NCI-H526 treated with DMSO at 0.1 percent for 48 hours (cell line): Measurements from ENCODE around the gene TRIM69.
A peak's percentile ranks its signal among the peaks of the same experiment; 100 is the strongest.
"Not testable (repeated sequence)": the region's sequence is repeated elsewhere in the genome, so short reads cannot be mapped to it uniquely, and the experiment has no call there.

Experiments
- DNase-seq: peaks from one replicate; lab custom pipeline; 2025; lab: John Stamatoyannopoulos, UW

The TRIM69 gene

GRCh38 chr15:44715797-44716334 lies 20.5 kb upstream of the TRIM69 start:
- no peak for DNase-seq

- no peak for DNase-seq
Observed at GRCh38 chr15:44716983-44717602, 19.2 kb upstream of the TRIM69 start.

- DNase-seq, result no peak
Observed at GRCh38 chr15:44718180-44718926, 18.0 kb upstream of the TRIM69 start.

- DNase-seq, result no peak
Observed at GRCh38 chr15:44718927-44719292, 17.4 kb upstream of the TRIM69 start.

- DNase-seq, result no peak
Observed at GRCh38 chr15:44719293-44719999, 16.9 kb upstream of the TRIM69 start.

- DNase-seq, result not testable (repeated sequence)
Observed at GRCh38 chr15:44720000-44720435, 16.3 kb upstream of the TRIM69 start.

GRCh38 chr15:44720460-44721176 lies 15.7 kb upstream of the TRIM69 start:
- no peak for DNase-seq

GRCh38 chr15:44722011-44722410 lies 14.3 kb upstream of the TRIM69 start:
- DNase-seq, result no peak

- no peak for DNase-seq
Observed at GRCh38 chr15:44726136-44726535, 10.2 kb upstream of the TRIM69 start.

- no peak for DNase-seq
Observed at GRCh38 chr15:44726568-44727484, 9.5 kb upstream of the TRIM69 start.

GRCh38 chr15:44727485-44728231 lies 8.7 kb upstream of the TRIM69 start:
- DNase-seq, result no peak

GRCh38 chr15:44728232-44728575 lies 8.1 kb upstream of the TRIM69 start:
- DNase-seq, result not testable (repeated sequence)

GRCh38 chr15:44728576-44729407 lies 7.5 kb upstream of the TRIM69 start:
- DNase-seq, result peak; percentile 94

GRCh38 chr15:44729408-44730127 lies 6.8 kb upstream of the TRIM69 start:
- DNase-seq, result peak; percentile 77

- DNase-seq, result no peak
Observed at GRCh38 chr15:44734839-44735481, 1.4 kb upstream of the TRIM69 start.

- DNase-seq, result no peak
Observed at GRCh38 chr15:44735482-44736180, 697 bp upstream of the TRIM69 start.

- peak; percentile 17 for DNase-seq
Observed at GRCh38 chr15:44738340-44738984, 2.1 kb downstream of the TRIM69 start.
